Muscle layer of duodenum (tissue), 2 donors: Measurements from ENCODE around the gene YBX2.
A peak's percentile ranks its signal among the peaks of the same experiment; 100 is the strongest.

Experiments used
- H3K27ac ChIP-seq: one replicate; pipeline ENCODE4 v1.7.0; 2013; ENCODE audit warnings: mild to moderate bottlenecking, low read length
- H3K27me3 ChIP-seq: one replicate; pipeline ENCODE4 v1.7.0; 2013; ENCODE audit warnings: low read depth, mild to moderate bottlenecking, control low read depth, low read length
- H3K36me3 ChIP-seq, 2 donors: one replicate each; pipeline ENCODE4 v1.7.0; 2013; ENCODE audit warnings: low read length in 2 of 2, control low read depth in 1 of 2, mild to moderate bottlenecking in 1 of 2; ENCODE audit not compliant: insufficient read depth in 2 of 2, control insufficient read depth in 1 of 2
- H3K4me1 ChIP-seq, 2 donors: one replicate each; pipeline ENCODE4 v1.7.0; 2013; ENCODE audit warnings: low read length in 2 of 2, mild to moderate bottlenecking in 2 of 2, control low read depth in 1 of 2, moderate library complexity in 1 of 2; ENCODE audit not compliant: insufficient read depth in 2 of 2, control insufficient read depth in 1 of 2
- H3K4me3 ChIP-seq, 2 donors: one replicate each; pipeline ENCODE4 v1.7.0; 2013; ENCODE audit warnings: low read length in 2 of 2, low read depth in 1 of 2, mild to moderate bottlenecking in 1 of 2
- H3K9me3 ChIP-seq, 2 donors: one replicate each; pipeline ENCODE4 v1.7.0; 2013; ENCODE audit warnings: low read length in 2 of 2, control low read depth in 1 of 2, mild to moderate bottlenecking in 1 of 2; ENCODE audit not compliant: control insufficient read depth in 1 of 2
- donor health status: healthy.

Gene YBX2

GRCh38 chr17:7240375-7240774, 54.1 kb downstream of the YBX2 start:
- H3K36me3 ChIP-seq, result peaks cover 29 to 45% of the 10 kb centered on the region in 2 donors
- peaks cover 28 to 41% of the 10 kb centered on the region in 2 donors for H3K4me1 ChIP-seq
- no peaks in the 10 kb centered on the region for H3K27me3 ChIP-seq
- peak overlapping the region; percentile 100 for H3K27ac ChIP-seq
- H3K9me3 ChIP-seq, result no peaks in the 10 kb centered on the region
- H3K4me3 ChIP-seq, result peak overlapping the region; percentile 96 to 99

GRCh38 chr17:7239091-7240027, 55.1 kb downstream of the YBX2 start, which contains the start of gene PHF23:
PHF23 (minus strand) TSS chr17:7239457; CDS start chr17:7239279, 178 bp downstream.
- H3K27ac ChIP-seq, result peak within 1 kb of the TSS; percentile 100
- H3K4me3 ChIP-seq, result peak within 1 kb of the TSS; percentile 96 to 99
- peaks cover 32 to 48% of the 10 kb centered on the region in 2 donors for H3K36me3 ChIP-seq
- H3K4me1 ChIP-seq, result peaks cover 34 to 50% of the 10 kb centered on the region in 2 donors
- no peaks in the 10 kb centered on the region for H3K9me3 ChIP-seq
- no peaks in the 10 kb centered on the region for H3K27me3 ChIP-seq

- Histone ChIP-seq H3K4me1 (peaks cover 34 to 49% of the 10 kb centered on the region in 2 donors), H3K9me3 (no peaks in the 10 kb centered on the region)
Measured at GRCh38 chr17:7238420-7239090, 55.9 kb downstream of the YBX2 start.

More at GRCh38 chr17:7238420-7239090, 55.9 kb downstream of the YBX2 start:
- peak overlapping the region; percentile 93 for H3K27ac ChIP-seq
- peaks cover 26 to 48% of the 10 kb centered on the region in 2 donors for H3K36me3 ChIP-seq
- no peaks in the 10 kb centered on the region for H3K27me3 ChIP-seq
- peak overlapping the region; percentile 92 to 96 for H3K4me3 ChIP-seq
